ENCODE results near the gene KRT7. TPM values are rescaled to one million over a fixed set of nuclear protein-coding genes. Genes with fewer than 3 reads are reported as not detected.

The KRT7 gene
- total and polyA plus RNA-seq, 9 of the 15 experiments (the other 6 are each of a cell fraction or from before 2014, with no cell fraction given), result 1.4 TPM; not detected in 8

Other genes starting within 250 kb of the KRT7 start
Only the 7 nearest of the 14 such genes appear.
- not detected in 2 replicates for gene SMIM41, start 153.5 kb upstream of the KRT7 start, total RNA-seq (2014; rRNA removed)
- gene SMIM41, start 153.5 kb upstream of the KRT7 start, total RNA-seq (2014; rRNA removed; fragmentation: Illumina TruSeq; extraction: Trizol), result not detected in 2 replicates
- gene SMIM41, start 153.5 kb upstream of the KRT7 start, total RNA-seq (2015; rRNA removed; fragmentation: Illumina TruSeq; extraction: Trizol), result not detected in 2 replicates
- gene SMIM41, start 153.5 kb upstream of the KRT7 start, total RNA-seq (2021), result not detected in 2 replicates
- gene SMIM41, start 153.5 kb upstream of the KRT7 start, polyA plus RNA-seq (2011; rRNA removed), result not detected in 2 replicates
- not detected in 2 replicates for gene SMIM41, start 153.5 kb upstream of the KRT7 start, polyA plus RNA-seq (2014; fragmentation: Illumina TruSeq; extraction: Trizol)
- gene SMIM41, start 153.5 kb upstream of the KRT7 start, polyA plus RNA-seq (2014; fragmentation: Nextera tagmentation; extraction: Ambion mirVana), result not detected
- not detected in 2 replicates for gene SMIM41, start 153.5 kb upstream of the KRT7 start, polyA plus RNA-seq (2014; rRNA removed)
- gene KRT80, start 41.2 kb upstream of the KRT7 start, total RNA-seq (2014; rRNA removed), result not detected in 2 replicates
- gene KRT80, start 41.2 kb upstream of the KRT7 start, total RNA-seq (2014; rRNA removed; fragmentation: Illumina TruSeq; extraction: Trizol), result not detected in 2 replicates
- gene KRT80, start 41.2 kb upstream of the KRT7 start, total RNA-seq (2015; rRNA removed; fragmentation: Illumina TruSeq; extraction: Trizol), result not detected in 2 replicates
- not detected in 2 replicates for gene KRT80, start 41.2 kb upstream of the KRT7 start, total RNA-seq (2021)
- gene KRT80, start 41.2 kb upstream of the KRT7 start, polyA plus RNA-seq (2011; rRNA removed), result not detected in 2 replicates
- gene KRT80, start 41.2 kb upstream of the KRT7 start, polyA plus RNA-seq (2014; fragmentation: Illumina TruSeq; extraction: Trizol), result not detected in 2 replicates
- not detected for gene KRT80, start 41.2 kb upstream of the KRT7 start, polyA plus RNA-seq (2014; fragmentation: Nextera tagmentation; extraction: Ambion mirVana)
- gene KRT80, start 41.2 kb upstream of the KRT7 start, polyA plus RNA-seq (2014; rRNA removed), result not detected in 2 replicates
- not detected in 2 replicates for gene KRT86, start 41.4 kb downstream of the KRT7 start, total RNA-seq (2014; rRNA removed)
- not detected in 2 replicates for gene KRT86, start 41.4 kb downstream of the KRT7 start, total RNA-seq (2014; rRNA removed; fragmentation: Illumina TruSeq; extraction: Trizol)
- not detected in 2 replicates for gene KRT86, start 41.4 kb downstream of the KRT7 start, total RNA-seq (2015; rRNA removed; fragmentation: Illumina TruSeq; extraction: Trizol)
- gene KRT86, start 41.4 kb downstream of the KRT7 start, total RNA-seq (2021), result not detected in 2 replicates
- gene KRT86, start 41.4 kb downstream of the KRT7 start, polyA plus RNA-seq (2011; rRNA removed), result not detected in 2 replicates
- not detected in 2 replicates for gene KRT86, start 41.4 kb downstream of the KRT7 start, polyA plus RNA-seq (2014; fragmentation: Illumina TruSeq; extraction: Trizol)
- gene KRT86, start 41.4 kb downstream of the KRT7 start, polyA plus RNA-seq (2014; fragmentation: Nextera tagmentation; extraction: Ambion mirVana), result not detected
- gene KRT86, start 41.4 kb downstream of the KRT7 start, polyA plus RNA-seq (2014; rRNA removed), result not detected in 2 replicates
- not detected in 2 replicates for gene KRT81, start 58.3 kb downstream of the KRT7 start, total RNA-seq (2014; rRNA removed)
- not detected in 2 replicates for gene KRT81, start 58.3 kb downstream of the KRT7 start, total RNA-seq (2014; rRNA removed; fragmentation: Illumina TruSeq; extraction: Trizol)
- gene KRT81, start 58.3 kb downstream of the KRT7 start, total RNA-seq (2015; rRNA removed; fragmentation: Illumina TruSeq; extraction: Trizol), result not detected in 2 replicates
- gene KRT81, start 58.3 kb downstream of the KRT7 start, total RNA-seq (2021), result 0.25 and 0.27 TPM in 2 replicates
- not detected in 2 replicates for gene KRT81, start 58.3 kb downstream of the KRT7 start, polyA plus RNA-seq (2011; rRNA removed)
- gene KRT81, start 58.3 kb downstream of the KRT7 start, polyA plus RNA-seq (2014; fragmentation: Illumina TruSeq; extraction: Trizol), result not detected in 2 replicates
- gene KRT81, start 58.3 kb downstream of the KRT7 start, polyA plus RNA-seq (2014; fragmentation: Nextera tagmentation; extraction: Ambion mirVana), result not detected
- not detected in 2 replicates for gene KRT81, start 58.3 kb downstream of the KRT7 start, polyA plus RNA-seq (2014; rRNA removed)
- not detected in 2 replicates for gene KRT83, start 88.2 kb downstream of the KRT7 start, total RNA-seq (2014; rRNA removed)
- not detected in 2 replicates for gene KRT83, start 88.2 kb downstream of the KRT7 start, total RNA-seq (2014; rRNA removed; fragmentation: Illumina TruSeq; extraction: Trizol)
- gene KRT83, start 88.2 kb downstream of the KRT7 start, total RNA-seq (2015; rRNA removed; fragmentation: Illumina TruSeq; extraction: Trizol), result not detected in 2 replicates
- not detected in 2 replicates for gene KRT83, start 88.2 kb downstream of the KRT7 start, total RNA-seq (2021)
- not detected in 2 replicates for gene KRT83, start 88.2 kb downstream of the KRT7 start, polyA plus RNA-seq (2011; rRNA removed)
- gene KRT83, start 88.2 kb downstream of the KRT7 start, polyA plus RNA-seq (2014; fragmentation: Illumina TruSeq; extraction: Trizol), result not detected in 2 replicates
- gene KRT83, start 88.2 kb downstream of the KRT7 start, polyA plus RNA-seq (2014; fragmentation: Nextera tagmentation; extraction: Ambion mirVana), result not detected
- not detected in 2 replicates for gene KRT83, start 88.2 kb downstream of the KRT7 start, polyA plus RNA-seq (2014; rRNA removed)
- gene KRT85, start 134.2 kb downstream of the KRT7 start, total RNA-seq (2014; rRNA removed), result not detected in 2 replicates
- gene KRT85, start 134.2 kb downstream of the KRT7 start, total RNA-seq (2014; rRNA removed; fragmentation: Illumina TruSeq; extraction: Trizol), result not detected in 2 replicates
- not detected in 2 replicates for gene KRT85, start 134.2 kb downstream of the KRT7 start, total RNA-seq (2015; rRNA removed; fragmentation: Illumina TruSeq; extraction: Trizol)
- not detected in 2 replicates for gene KRT85, start 134.2 kb downstream of the KRT7 start, total RNA-seq (2021)
- gene KRT85, start 134.2 kb downstream of the KRT7 start, polyA plus RNA-seq (2011; rRNA removed), result not detected in 2 replicates
- gene KRT85, start 134.2 kb downstream of the KRT7 start, polyA plus RNA-seq (2014; fragmentation: Illumina TruSeq; extraction: Trizol), result not detected in 2 replicates
- gene KRT85, start 134.2 kb downstream of the KRT7 start, polyA plus RNA-seq (2014; fragmentation: Nextera tagmentation; extraction: Ambion mirVana), result not detected
- not detected in 2 replicates for gene KRT85, start 134.2 kb downstream of the KRT7 start, polyA plus RNA-seq (2014; rRNA removed)
- not detected in 2 replicates for gene KRT84, start 152.4 kb downstream of the KRT7 start, total RNA-seq (2014; rRNA removed)
- not detected in 2 replicates for gene KRT84, start 152.4 kb downstream of the KRT7 start, total RNA-seq (2014; rRNA removed; fragmentation: Illumina TruSeq; extraction: Trizol)
- not detected in 2 replicates for gene KRT84, start 152.4 kb downstream of the KRT7 start, total RNA-seq (2015; rRNA removed; fragmentation: Illumina TruSeq; extraction: Trizol)
- gene KRT84, start 152.4 kb downstream of the KRT7 start, total RNA-seq (2021), result not detected in 2 replicates
- not detected in 2 replicates for gene KRT84, start 152.4 kb downstream of the KRT7 start, polyA plus RNA-seq (2011; rRNA removed)
- gene KRT84, start 152.4 kb downstream of the KRT7 start, polyA plus RNA-seq (2014; fragmentation: Illumina TruSeq; extraction: Trizol), result not detected in 2 replicates
- not detected for gene KRT84, start 152.4 kb downstream of the KRT7 start, polyA plus RNA-seq (2014; fragmentation: Nextera tagmentation; extraction: Ambion mirVana)
- gene KRT84, start 152.4 kb downstream of the KRT7 start, polyA plus RNA-seq (2014; rRNA removed), result not detected in 2 replicates

Measured in K562 (cell line).